ENCODE measurements around the gene GADD45B. TPM values are rescaled to one million over a fixed set of nuclear protein-coding genes. Genes with fewer than 3 reads are reported as not detected.

The GADD45B gene
- total and polyA plus RNA-seq, 3 donors from 2014 or later, result 16.9 to 59.7 (median 30.5) TPM

DNA sequence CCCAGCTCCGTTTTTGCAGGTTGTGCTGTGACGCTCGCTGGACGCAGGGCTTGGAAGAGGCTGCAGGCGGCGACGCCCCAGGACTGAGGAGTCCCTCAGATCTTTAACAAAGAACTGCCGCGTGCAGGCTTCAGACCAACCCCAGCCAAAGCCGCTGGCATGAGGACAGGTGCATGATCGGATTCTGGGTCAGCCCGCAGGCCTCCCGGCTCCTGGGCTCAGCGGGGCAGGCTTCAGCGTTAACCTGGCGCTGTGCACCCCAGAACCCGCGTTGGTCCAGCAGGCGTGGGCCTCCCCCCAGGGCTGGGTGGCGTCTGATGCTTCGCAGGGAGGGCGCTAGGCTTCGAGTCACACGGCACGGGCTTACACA, 47.6 kb upstream of the GADD45B start:
- intact Hi-C loops (cut with DNase I; ENCODE audit: low total_unique reads), result no loop called here
- Histone ChIP-seq H3K4me1 (peaks cover 30% of the 10 kb centered on the region), H3K9me3 (no peaks in the 10 kb centered on the region), H3K27me3 (no peaks in the 10 kb centered on the region), H3K36me3 (ENCODE audit: low read depth, missing control alignments) (no peaks in the 10 kb centered on the region), H3K27ac (peak overlapping the region in 1 of 2 donors; percentile 99), H3K4me3 (peak overlapping the region; percentile 93 to 96)
- WGBS, 2 donors, result 6 to 23% methylated on average over 12 to 25 of the region's 25 CpGs
- TF ChIP-seq POLR2A (IDR thresholded peaks at IDR 0.05), result no peak
- TF ChIP-seq, protein P1, sequence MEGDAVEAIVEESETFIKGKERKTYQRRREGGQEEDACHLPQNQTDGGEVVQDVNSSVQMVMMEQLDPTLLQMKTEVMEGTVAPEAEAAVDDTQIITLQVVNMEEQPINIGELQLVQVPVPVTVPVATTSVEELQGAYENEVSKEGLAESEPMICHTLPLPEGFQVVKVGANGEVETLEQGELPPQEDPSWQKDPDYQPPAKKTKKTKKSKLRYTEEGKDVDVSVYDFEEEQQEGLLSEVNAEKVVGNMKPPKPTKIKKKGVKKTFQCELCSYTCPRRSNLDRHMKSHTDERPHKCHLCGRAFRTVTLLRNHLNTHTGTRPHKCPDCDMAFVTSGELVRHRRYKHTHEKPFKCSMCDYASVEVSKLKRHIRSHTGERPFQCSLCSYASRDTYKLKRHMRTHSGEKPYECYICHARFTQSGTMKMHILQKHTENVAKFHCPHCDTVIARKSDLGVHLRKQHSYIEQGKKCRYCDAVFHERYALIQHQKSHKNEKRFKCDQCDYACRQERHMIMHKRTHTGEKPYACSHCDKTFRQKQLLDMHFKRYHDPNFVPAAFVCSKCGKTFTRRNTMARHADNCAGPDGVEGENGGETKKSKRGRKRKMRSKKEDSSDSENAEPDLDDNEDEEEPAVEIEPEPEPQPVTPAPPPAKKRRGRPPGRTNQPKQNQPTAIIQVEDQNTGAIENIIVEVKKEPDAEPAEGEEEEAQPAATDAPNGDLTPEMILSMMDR (IDR thresholded peaks at IDR 0.05), result no peak
- peak; percentile 50 for DNase-seq

DNA sequence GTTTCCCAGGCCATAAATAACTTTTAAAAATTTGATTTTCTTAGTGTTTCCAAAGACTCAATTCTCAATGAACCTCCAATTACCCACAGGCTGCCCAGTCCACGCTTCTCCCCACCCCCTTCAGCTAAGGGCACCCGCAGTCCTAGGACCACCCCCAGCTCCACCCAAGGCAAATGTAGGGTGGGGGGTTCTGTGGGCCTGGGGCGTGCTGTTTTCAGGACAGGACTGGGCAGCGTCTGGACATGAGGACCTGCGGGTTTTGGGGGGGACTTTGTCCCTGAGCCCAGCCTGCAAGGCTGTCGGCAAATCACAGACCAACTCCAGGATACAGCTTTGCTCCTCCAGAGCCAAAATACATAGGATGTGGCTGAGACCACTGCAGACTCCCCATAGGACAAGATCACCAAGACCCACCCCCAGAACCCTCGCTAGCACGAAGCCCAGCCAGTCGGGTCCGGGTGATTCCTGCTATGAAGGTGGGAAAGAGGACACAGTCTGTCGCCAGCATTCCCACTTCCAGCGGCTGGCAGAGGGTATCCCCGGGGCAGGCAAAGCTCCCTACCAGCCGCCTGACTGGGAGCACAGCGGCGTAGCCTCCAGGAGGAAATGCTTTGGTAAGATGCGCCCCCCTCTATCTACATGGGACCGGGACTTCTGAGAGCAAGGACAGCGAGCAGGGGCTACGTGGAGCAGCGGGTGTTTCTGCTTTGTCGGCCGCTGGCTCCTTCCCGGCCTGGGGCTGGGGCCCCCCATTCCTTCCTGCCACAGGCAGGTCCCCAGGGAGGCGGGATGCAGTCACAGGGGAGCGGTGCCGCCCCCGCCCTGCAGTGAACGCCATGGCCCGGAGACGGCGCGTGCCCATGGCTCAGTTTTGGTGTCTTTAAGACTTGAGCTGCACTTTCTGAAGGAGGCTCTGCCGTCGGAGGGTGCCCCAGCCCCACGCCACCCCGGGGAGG, 46.9 kb upstream of the GADD45B start:
- DNase-seq, result no peak
- Histone ChIP-seq H3K27me3 (no peaks in the 10 kb centered on the region), H3K27ac (no peak overlapping the region), H3K4me1 (peaks cover 23% of the 10 kb centered on the region), H3K4me3 (no peak overlapping the region), H3K36me3 (ENCODE audit: low read depth, missing control alignments) (no peaks in the 10 kb centered on the region), H3K9me3 (no peaks in the 10 kb centered on the region)
- TF ChIP-seq POLR2A (IDR thresholded peaks at IDR 0.05), result no peak
- TF ChIP-seq, protein P1 (IDR thresholded peaks at IDR 0.05), result no peak
- WGBS, 2 donors, result 39 to 62% methylated on average over 14 to 37 of the region's 37 CpGs
- intact Hi-C loops (cut with DNase I; ENCODE audit: low total_unique reads), result no loop called here

DNA sequence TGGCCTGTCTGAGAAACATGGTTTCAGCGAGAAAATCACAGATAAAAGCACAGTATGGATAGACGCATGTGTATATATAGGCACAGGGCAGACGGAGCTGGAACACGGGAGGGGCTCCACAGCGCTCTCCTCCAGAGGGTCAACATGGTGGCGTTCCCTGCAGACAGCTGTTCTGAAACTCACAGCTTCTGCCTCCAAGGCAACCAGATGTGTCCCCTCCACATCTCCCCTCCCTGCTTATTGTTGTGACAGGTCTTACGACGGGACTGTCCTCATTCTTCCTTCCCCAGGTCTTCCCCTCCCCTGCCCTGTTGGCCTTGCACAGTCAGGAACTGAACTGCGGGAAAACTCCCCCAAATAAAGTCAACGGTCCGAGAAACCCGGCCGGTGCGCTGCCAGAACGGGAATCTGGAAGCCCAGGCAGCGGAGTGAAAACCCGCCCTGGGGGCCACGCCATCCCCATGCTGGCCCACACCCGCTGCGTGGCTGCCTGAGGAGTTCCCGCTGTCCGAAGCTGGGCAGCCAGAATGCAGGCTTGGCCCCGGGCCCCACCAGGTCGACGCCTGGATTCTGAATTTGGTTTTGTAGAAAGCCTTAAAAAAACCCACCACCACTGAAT, 45.9 kb upstream of the GADD45B start:
- intact Hi-C loops (cut with DNase I; ENCODE audit: low total_unique reads), result no loop called here
- Histone ChIP-seq H3K27me3 (no peaks in the 10 kb centered on the region), H3K27ac (no peak overlapping the region), H3K4me3 (no peak overlapping the region), H3K4me1 (peaks cover 14% of the 10 kb centered on the region), H3K9me3 (no peaks in the 10 kb centered on the region), H3K36me3 (ENCODE audit: low read depth, missing control alignments) (no peaks in the 10 kb centered on the region)
- TF ChIP-seq, protein P1 (IDR thresholded peaks at IDR 0.05), result no peak
- no peak for TF ChIP-seq POLR2A (IDR thresholded peaks at IDR 0.05)
- 76% methylated on average over 20 to 25 of the region's 25 CpGs for WGBS, 2 donors
- DNase-seq, result no peak

GRCh38 chr19:2431318-2432055, 44.4 kb upstream of the GADD45B start:
- TF ChIP-seq POLR2A (IDR thresholded peaks at IDR 0.05), result no peak
- TF ChIP-seq, protein P1 (IDR thresholded peaks at IDR 0.05), result no peak
- Histone ChIP-seq H3K36me3 (ENCODE audit: low read depth, missing control alignments) (no peaks in the 10 kb centered on the region), H3K4me3 (no peak overlapping the region), H3K27me3 (no peaks in the 10 kb centered on the region), H3K9me3 (no peaks in the 10 kb centered on the region), H3K4me1 (peaks cover 2% of the 10 kb centered on the region), H3K27ac (no peak overlapping the region)
- DNase-seq, result no peak
- 93 to 95% methylated on average over 22 to 37 of the region's 37 CpGs for WGBS, 2 donors
- intact Hi-C loops (cut with DNase I; ENCODE audit: low total_unique reads), result no loop called here
